Liver (tissue), 3 donors: ENCODE measurements around the gene MCTP1.

Experiments used
- CTCF ChIP-seq: fragments of 150-350 bp; IDR thresholded peaks from 2 replicates; pipeline ENCODE4 v1.5.1; 2017; ENCODE audit warnings: improper control_type of control experiment, low read depth, low read length; ENCODE audit not compliant: missing input control
- EGR1 ChIP-seq, 2 donors: IDR thresholded peaks; 2 replicates each; pipeline ENCODE4 v1.6.1; 2016 to 2018; ENCODE audit warnings: antibody characterized with exemption in 2 of 2, low read depth in 2 of 2
- FOXA1 ChIP-seq: IDR thresholded peaks from 2 replicates; pipeline ENCODE4 v1.6.1; 2016; ENCODE audit warnings: antibody characterized with exemption
- MAX ChIP-seq: IDR thresholded peaks from 2 replicates; pipeline ENCODE4 v1.6.1; 2016; ENCODE audit warnings: antibody characterized with exemption
- RXRA ChIP-seq, 2 donors: IDR thresholded peaks; 2 replicates each; pipeline ENCODE4 v1.6.1; 2017 to 2018; ENCODE audit warnings: antibody characterized with exemption in 2 of 2, mild to moderate bottlenecking in 1 of 2
- TAF1 ChIP-seq: conservative IDR thresholded peaks from 2 replicates; pipeline ENCODE4 v1.6.1; 2016; ENCODE audit warnings: antibody characterized with exemption, mild to moderate bottlenecking
- donor health status: healthy.
- donor health status: healthy.

DNA sequence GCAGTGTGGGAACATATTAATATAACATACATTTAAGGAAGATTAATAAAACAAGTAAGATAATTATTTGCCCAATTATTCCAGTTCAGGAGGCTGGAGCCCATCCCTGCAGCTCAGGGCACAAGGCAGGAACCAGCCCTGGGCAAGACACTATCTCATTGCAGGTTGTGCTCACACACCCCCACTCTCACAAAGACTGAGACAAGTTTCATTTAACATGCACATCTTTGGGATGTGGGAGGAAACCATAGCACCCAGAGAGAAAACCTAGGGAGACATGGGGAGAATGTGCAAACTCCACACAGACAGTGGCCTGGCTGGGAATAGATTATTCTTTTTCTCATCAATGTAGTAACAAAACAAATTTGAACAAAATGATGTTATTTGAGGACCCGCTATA lies 279.1 kb downstream of the MCTP1 start:
- TF ChIP-seq FOXA1 (no peak), EGR1 (IDR thresholded peaks at IDR 0.05; ENCODE audit: low read depth in 2 of 2) (no peak), MAX (no peak), RXRA (IDR thresholded peaks at IDR 0.05) (no peak), CTCF (no peak), TAF1 (no peak)
